SK-N-SH treated with all-trans-retinoic acid at 6 μM for 48 hours (cell line): ENCODE results near the gene ATF2.

Experiments
- ATAC-seq: fragments of 200-7000 bp; cut with Tn5 transposase; 3 replicates; pipeline ENCODE4 v1.9.1; 2020; ENCODE audit warnings: mild to moderate bottlenecking, moderate library complexity
- BACH2 ChIP-seq: fragments of 250-450 bp; sonication (Bioruptor Pico); IDR thresholded peaks from 2 replicates; pipeline ENCODE4 v1.9.0; 2021; ENCODE audit warnings: mild to moderate bottlenecking, borderline replicate concordance
- CREB5 ChIP-seq: fragments of 250-450 bp; sonication (Bioruptor Pico); IDR thresholded peaks from 2 replicates; pipeline ENCODE4 v1.5.1; 2020; ENCODE audit warnings: low read depth, mild to moderate bottlenecking, moderate library complexity
- CSDC2 ChIP-seq: fragments of 250-450 bp; sonication (Bioruptor Pico); IDR thresholded peaks from 2 replicates; pipeline ENCODE4 v1.5.0; 2020; ENCODE audit warnings: mild to moderate bottlenecking, moderate library complexity
- CSRNP3 ChIP-seq: fragments of 250-450 bp; sonication (Bioruptor Pico); IDR thresholded peaks from 2 replicates; pipeline ENCODE4 v1.5.1; 2021; ENCODE audit warnings: mild to moderate bottlenecking, moderate library complexity
- ESRRG ChIP-seq: fragments of 250-450 bp; sonication (Bioruptor Pico); IDR thresholded peaks from 2 replicates; pipeline ENCODE4 v1.6.1; 2021; ENCODE audit warnings: mild to moderate bottlenecking
- GLIS3 ChIP-seq: fragments of 250-450 bp; sonication (Bioruptor Pico); IDR thresholded peaks from 2 replicates; pipeline ENCODE4 v1.5.0; 2020; ENCODE audit warnings: mild to moderate bottlenecking, moderate library complexity
- ISL1 ChIP-seq: fragments of 250-450 bp; sonication (Bioruptor Pico); IDR thresholded peaks from 2 replicates; pipeline ENCODE4 v2.1.2; 2022; ENCODE audit warnings: mild to moderate bottlenecking, moderate library complexity
- OSR1 ChIP-seq: fragments of 250-450 bp; sonication (Bioruptor Pico); IDR thresholded peaks from 2 replicates; pipeline ENCODE4 v1.8.0; 2022; ENCODE audit warnings: moderate library complexity, mild to moderate bottlenecking, inconsistent platforms
- PPARA ChIP-seq: fragments of 250-450 bp; sonication (Bioruptor Pico); IDR thresholded peaks from 2 replicates; pipeline ENCODE4 v1.5.0; 2020; ENCODE audit warnings: mild to moderate bottlenecking, borderline replicate concordance
- RARB ChIP-seq: fragments of 250-450 bp; sonication (Bioruptor Pico); IDR thresholded peaks from 2 replicates; pipeline ENCODE4 v1.8.0; 2021; ENCODE audit warnings: mild to moderate bottlenecking, moderate library complexity
- TCF4 ChIP-seq: fragments of 250-450 bp; sonication (Bioruptor Pico); IDR thresholded peaks from 2 replicates; pipeline ENCODE4 v1.8.0; 2021; ENCODE audit warnings: mild to moderate bottlenecking, moderate library complexity, borderline replicate concordance
- TOX ChIP-seq: fragments of 250-450 bp; sonication (Bioruptor Pico); IDR thresholded peaks from 2 replicates; pipeline ENCODE4 v1.8.0; 2021; ENCODE audit warnings: mild to moderate bottlenecking, moderate library complexity, borderline replicate concordance
- ZFP3 ChIP-seq: fragments of 250-450 bp; sonication (Bioruptor Pico); IDR thresholded peaks from 2 replicates; pipeline ENCODE4 v1.5.0; 2020; ENCODE audit warnings: mild to moderate bottlenecking, moderate library complexity
- ZFP30 ChIP-seq: fragments of 450-650 bp; formaldehyde crosslinking; IDR thresholded peaks from 2 replicates; pipeline ENCODE4 v1.5.0; 2022; ENCODE audit warnings: mild to moderate bottlenecking, moderate library complexity
- ZNF70 ChIP-seq: fragments of 450-650 bp; formaldehyde crosslinking; IDR thresholded peaks from 2 replicates; pipeline ENCODE4 v1.5.0; 2020; ENCODE audit warnings: mild to moderate bottlenecking, moderate library complexity
- ZNF8 ChIP-seq: fragments of 450-650 bp; formaldehyde crosslinking; IDR thresholded peaks from 2 replicates; pipeline ENCODE4 v1.5.0; 2020; ENCODE audit warnings: mild to moderate bottlenecking, moderate library complexity
- TF ChIP-seq, protein P1 (sequence below): fragments of 250-450 bp; sonication (Bioruptor Pico); IDR thresholded peaks from 2 replicates; pipeline ENCODE4 v1.8.0; 2021; ENCODE audit warnings: low read depth, mild to moderate bottlenecking, moderate library complexity, borderline replicate concordance
- TF ChIP-seq, protein P2 (sequence below): fragments of 250-450 bp; sonication (Bioruptor Pico); IDR thresholded peaks from 2 replicates; pipeline ENCODE4 v1.5.0; 2020; ENCODE audit warnings: mild to moderate bottlenecking, moderate library complexity

Gene ATF2

DNA sequence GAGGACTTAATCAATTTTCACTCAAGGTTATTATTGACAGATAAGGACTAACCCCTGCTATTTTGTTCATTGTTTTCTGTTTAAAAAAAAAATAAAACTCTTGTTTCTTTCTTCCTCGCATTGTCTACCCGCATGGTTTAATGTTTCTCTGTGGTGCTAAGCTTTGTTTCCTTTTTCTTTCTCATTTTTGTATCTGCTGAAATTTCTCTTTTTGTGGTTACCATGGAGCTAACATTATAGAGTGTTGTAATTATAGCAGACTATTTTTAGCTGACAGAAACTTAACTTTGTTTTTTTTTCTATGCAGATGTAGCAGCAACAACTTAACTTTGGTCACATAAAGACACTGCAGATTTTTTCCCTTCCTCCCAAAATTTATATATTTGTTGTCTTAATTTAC is 119.7 kb downstream of the ATF2 start:
- ATAC-seq = no peak
- TF ChIP-seq GLIS3 (no peak), ISL1 (CRISPR knock-in tag) (no peak), PPARA (CRISPR knock-in tag) (no peak), RARB (CRISPR knock-in tag) (no peak), TOX (CRISPR knock-in tag) (no peak), CSRNP3 (CRISPR knock-in tag) (no peak), ZNF70 (CRISPR knock-in tag) (no peak), ESRRG (CRISPR knock-in tag) (no peak), CSDC2 (CRISPR knock-in tag) (no peak), OSR1 (CRISPR knock-in tag) (no peak), BACH2 (CRISPR knock-in tag) (no peak)
- TF ChIP-seq, protein P1, sequence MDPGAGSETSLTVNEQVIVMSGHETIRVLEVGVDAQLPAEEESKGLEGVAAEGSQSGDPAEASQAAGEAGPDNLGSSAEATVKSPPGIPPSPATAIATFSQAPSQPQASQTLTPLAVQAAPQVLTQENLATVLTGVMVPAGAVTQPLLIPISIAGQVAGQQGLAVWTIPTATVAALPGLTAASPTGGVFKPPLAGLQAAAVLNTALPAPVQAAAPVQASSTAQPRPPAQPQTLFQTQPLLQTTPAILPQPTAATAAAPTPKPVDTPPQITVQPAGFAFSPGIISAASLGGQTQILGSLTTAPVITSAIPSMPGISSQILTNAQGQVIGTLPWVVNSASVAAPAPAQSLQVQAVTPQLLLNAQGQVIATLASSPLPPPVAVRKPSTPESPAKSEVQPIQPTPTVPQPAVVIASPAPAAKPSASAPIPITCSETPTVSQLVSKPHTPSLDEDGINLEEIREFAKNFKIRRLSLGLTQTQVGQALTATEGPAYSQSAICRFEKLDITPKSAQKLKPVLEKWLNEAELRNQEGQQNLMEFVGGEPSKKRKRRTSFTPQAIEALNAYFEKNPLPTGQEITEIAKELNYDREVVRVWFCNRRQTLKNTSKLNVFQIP (CRISPR knock-in tag) = no peak
- TF ChIP-seq, protein P2, sequence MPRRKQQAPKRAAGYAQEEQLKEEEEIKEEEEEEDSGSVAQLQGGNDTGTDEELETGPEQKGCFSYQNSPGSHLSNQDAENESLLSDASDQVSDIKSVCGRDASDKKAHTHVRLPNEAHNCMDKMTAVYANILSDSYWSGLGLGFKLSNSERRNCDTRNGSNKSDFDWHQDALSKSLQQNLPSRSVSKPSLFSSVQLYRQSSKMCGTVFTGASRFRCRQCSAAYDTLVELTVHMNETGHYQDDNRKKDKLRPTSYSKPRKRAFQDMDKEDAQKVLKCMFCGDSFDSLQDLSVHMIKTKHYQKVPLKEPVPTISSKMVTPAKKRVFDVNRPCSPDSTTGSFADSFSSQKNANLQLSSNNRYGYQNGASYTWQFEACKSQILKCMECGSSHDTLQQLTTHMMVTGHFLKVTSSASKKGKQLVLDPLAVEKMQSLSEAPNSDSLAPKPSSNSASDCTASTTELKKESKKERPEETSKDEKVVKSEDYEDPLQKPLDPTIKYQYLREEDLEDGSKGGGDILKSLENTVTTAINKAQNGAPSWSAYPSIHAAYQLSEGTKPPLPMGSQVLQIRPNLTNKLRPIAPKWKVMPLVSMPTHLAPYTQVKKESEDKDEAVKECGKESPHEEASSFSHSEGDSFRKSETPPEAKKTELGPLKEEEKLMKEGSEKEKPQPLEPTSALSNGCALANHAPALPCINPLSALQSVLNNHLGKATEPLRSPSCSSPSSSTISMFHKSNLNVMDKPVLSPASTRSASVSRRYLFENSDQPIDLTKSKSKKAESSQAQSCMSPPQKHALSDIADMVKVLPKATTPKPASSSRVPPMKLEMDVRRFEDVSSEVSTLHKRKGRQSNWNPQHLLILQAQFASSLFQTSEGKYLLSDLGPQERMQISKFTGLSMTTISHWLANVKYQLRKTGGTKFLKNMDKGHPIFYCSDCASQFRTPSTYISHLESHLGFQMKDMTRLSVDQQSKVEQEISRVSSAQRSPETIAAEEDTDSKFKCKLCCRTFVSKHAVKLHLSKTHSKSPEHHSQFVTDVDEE (CRISPR knock-in tag) = no peak

- TF ChIP-seq ZFP30 (no peak), ZNF8 (no peak), CSRNP3 (CRISPR knock-in tag) (no peak), PPARA (CRISPR knock-in tag) (no peak), CREB5 (CRISPR knock-in tag) (no peak), CSDC2 (CRISPR knock-in tag) (no peak), TCF4 (CRISPR knock-in tag) (no peak), TOX (CRISPR knock-in tag) (no peak), ISL1 (CRISPR knock-in tag) (no peak), ZFP3 (no peak)
- TF ChIP-seq, protein P2 (CRISPR knock-in tag) = no peak
- TF ChIP-seq, protein P1 (CRISPR knock-in tag) = no peak
- ATAC-seq = no peak
These were observed 128.5 kb downstream of the ATF2 start for GRCh38 chr2:175039490-175039889.
